ENCODE measurements around the gene HDAC4.
"Not testable (repeated sequence)": the region's sequence is repeated elsewhere in the genome, so short reads cannot be mapped to it uniquely, and the experiment has no call there.

HDAC4 gene

GRCh38 chr2:239040152-239040761 lies 360.6 kb downstream of the HDAC4 start:
- Histone ChIP-seq H3K4me2 (ENCODE audit: low read depth, low read length, poor library complexity, severe bottlenecking) (no peak overlapping the region), H3K9ac (ENCODE audit: low read length) (no peak overlapping the region), H3K27ac (ENCODE audit: low read depth, low read length) (no peak overlapping the region), H3K4me3 (ENCODE audit: insufficient read depth, low read length, poor library complexity, severe bottlenecking) (no peak overlapping the region), H3K9me2 (replicated peaks; ENCODE audit: insufficient read depth, low read length) (no peaks in the 10 kb centered on the region), H3K9me3 (ENCODE audit: insufficient read depth, low read length) (no peaks in the 10 kb centered on the region), H2AFZ (ENCODE audit: low read depth, low read length, severe bottlenecking) (no peak overlapping the region), H3F3A (ENCODE audit: insufficient read depth) (no peaks in the 10 kb centered on the region), H4K20me1 (ENCODE audit: low read depth, low read length) (no peaks in the 10 kb centered on the region), H3K36me3 (ENCODE audit: low read length) (no peaks in the 10 kb centered on the region), H3K79me2 (ENCODE audit: insufficient read depth, low read length) (no peaks in the 10 kb centered on the region), H3K27me3 (ENCODE audit: low read length) (no peaks in the 10 kb centered on the region)
- TF ChIP-seq CTCF (IDR thresholded peaks at IDR 0.05; ENCODE audit: insufficient read depth, low read length, poor library complexity, severe bottlenecking) (no peak), EZH2phosphoT487 (conservative IDR thresholded peaks at IDR 0.05; ENCODE audit: low read length) (no peak)

GRCh38 chr2:239039479-239039861 lies 361.4 kb downstream of the HDAC4 start:
- no peaks in the 10 kb centered on the region for H3K9me3 ChIP-seq (ENCODE audit: insufficient read depth, low read length)
- H3K79me2 ChIP-seq (ENCODE audit: insufficient read depth, low read length) = no peaks in the 10 kb centered on the region
- H3K36me3 ChIP-seq (ENCODE audit: low read length) = no peaks in the 10 kb centered on the region
- H4K20me1 ChIP-seq (ENCODE audit: low read depth, low read length) = no peaks in the 10 kb centered on the region
- no peaks in the 10 kb centered on the region for H3F3A ChIP-seq (ENCODE audit: insufficient read depth)
- H3K27ac ChIP-seq (ENCODE audit: low read depth, low read length) = no peak overlapping the region
- no peak overlapping the region for H3K4me3 ChIP-seq (ENCODE audit: insufficient read depth, low read length, poor library complexity, severe bottlenecking)
- no peaks in the 10 kb centered on the region for H3K9me2 ChIP-seq (replicated peaks; ENCODE audit: insufficient read depth, low read length)
- TF ChIP-seq EZH2phosphoT487 (conservative IDR thresholded peaks at IDR 0.05; ENCODE audit: low read length) (no peak), CTCF (IDR thresholded peaks at IDR 0.05; ENCODE audit: insufficient read depth, low read length, poor library complexity, severe bottlenecking) (no peak)
- H3K27me3 ChIP-seq (ENCODE audit: low read length) = no peaks in the 10 kb centered on the region
- H2AFZ ChIP-seq (ENCODE audit: low read depth, low read length, severe bottlenecking) = no peak overlapping the region
- H3K4me2 ChIP-seq (ENCODE audit: low read depth, low read length, poor library complexity, severe bottlenecking) = no peak overlapping the region
- H3K9ac ChIP-seq (ENCODE audit: low read length) = no peak overlapping the region

- H3K27ac ChIP-seq (ENCODE audit: low read depth, low read length) = no peak overlapping the region
Measured at GRCh38 chr2:239038773-239039478, 361.9 kb downstream of the HDAC4 start.

GRCh38 chr2:239038284-239038683 lies 362.5 kb downstream of the HDAC4 start:
- not testable (repeated sequence) for H3K4me3 ChIP-seq (ENCODE audit: insufficient read depth, low read length, poor library complexity, severe bottlenecking); H3K27me3 ChIP-seq (ENCODE audit: low read length); H3K79me2 ChIP-seq (ENCODE audit: insufficient read depth, low read length); H3K36me3 ChIP-seq (ENCODE audit: low read length); H3F3A ChIP-seq (ENCODE audit: insufficient read depth); H4K20me1 ChIP-seq (ENCODE audit: low read depth, low read length); H3K9me3 ChIP-seq (ENCODE audit: insufficient read depth, low read length); H3K27ac ChIP-seq (ENCODE audit: low read depth, low read length); H3K4me2 ChIP-seq (ENCODE audit: low read depth, low read length, poor library complexity, severe bottlenecking); H2AFZ ChIP-seq (ENCODE audit: low read depth, low read length, severe bottlenecking); H3K9ac ChIP-seq (ENCODE audit: low read length); H3K9me2 ChIP-seq (replicated peaks; ENCODE audit: insufficient read depth, low read length)

More at GRCh38 chr2:239038773-239039478, 361.9 kb downstream of the HDAC4 start:
- Histone ChIP-seq H3K9me2 (replicated peaks; ENCODE audit: insufficient read depth, low read length) (no peaks in the 10 kb centered on the region), H3F3A (ENCODE audit: insufficient read depth) (no peaks in the 10 kb centered on the region), H3K36me3 (ENCODE audit: low read length) (no peaks in the 10 kb centered on the region), H3K9ac (ENCODE audit: low read length) (no peak overlapping the region), H3K27me3 (ENCODE audit: low read length) (no peaks in the 10 kb centered on the region), H4K20me1 (ENCODE audit: low read depth, low read length) (no peaks in the 10 kb centered on the region), H2AFZ (ENCODE audit: low read depth, low read length, severe bottlenecking) (no peak overlapping the region), H3K9me3 (ENCODE audit: insufficient read depth, low read length) (no peaks in the 10 kb centered on the region), H3K4me3 (ENCODE audit: insufficient read depth, low read length, poor library complexity, severe bottlenecking) (no peak overlapping the region), H3K4me2 (ENCODE audit: low read depth, low read length, poor library complexity, severe bottlenecking) (no peak overlapping the region), H3K79me2 (ENCODE audit: insufficient read depth, low read length) (no peaks in the 10 kb centered on the region)
- no peak for TF ChIP-seq CTCF (IDR thresholded peaks at IDR 0.05; ENCODE audit: insufficient read depth, low read length, poor library complexity, severe bottlenecking)
- TF ChIP-seq EZH2phosphoT487 (conservative IDR thresholded peaks at IDR 0.05; ENCODE audit: low read length) = no peak
